CD14-positive monocyte (primary cell): ENCODE data around the gene CDT1. TPM values are rescaled to one million over a fixed set of nuclear protein-coding genes. Genes with fewer than 3 reads are reported as not detected.

Experiments used
- DNase-seq, 3 donors: peaks; one replicate each; pipeline ENCODE4 v3.0.0-alpha.2; 2011 to 2022
- H2AFZ ChIP-seq: 2 replicates; pipeline ENCODE4 v1.6.0; 2012; ENCODE audit warnings: mild to moderate bottlenecking, low read depth, low read length, inconsistent platforms; ENCODE audit not compliant: insufficient read depth, poor library complexity, severe bottlenecking
- H3K27ac ChIP-seq, 2 donors: 1 replicate in 1 of 2; 2 replicates in 1 of 2; pipeline ENCODE4 v1.5.1; 2012 to 2013; ENCODE audit warnings: low read length in 2 of 2, control low read depth in 1 of 2, inconsistent platforms in 1 of 2, low read depth in 1 of 2, mild to moderate bottlenecking in 1 of 2
- H3K27me3 ChIP-seq, 2 donors: one replicate each; pipeline versions ENCODE4 v1.6.0 to v1.6.1; 2011 to 2013; ENCODE audit warnings: low read length in 2 of 2; ENCODE audit not compliant: control insufficient read depth in 2 of 2, insufficient read depth in 2 of 2
- H3K36me3 ChIP-seq, 2 donors: replicated peaks in 1 of 2; 1 replicate in 1 of 2; 2 replicates in 1 of 2; pipeline versions ENCODE4 v1.5.1 to v1.6.1; 2012 to 2013; ENCODE audit warnings: low read length in 2 of 2, control low read depth in 1 of 2, inconsistent platforms in 1 of 2, mild to moderate bottlenecking in 1 of 2; ENCODE audit not compliant: insufficient read depth in 2 of 2, control insufficient read depth in 1 of 2
- H3K4me1 ChIP-seq, 2 donors: 1 replicate in 1 of 2; 2 replicates in 1 of 2; pipeline versions ENCODE4 v1.5.1 to v1.6.1; 2012 to 2013; ENCODE audit warnings: low read length in 2 of 2, control low read depth in 1 of 2, inconsistent platforms in 1 of 2, mild to moderate bottlenecking in 1 of 2, moderate library complexity in 1 of 2; ENCODE audit not compliant: insufficient read depth in 2 of 2, control insufficient read depth in 1 of 2
- H3K4me2 ChIP-seq: replicated peaks from 2 replicates; pipeline ENCODE3; 2012; ENCODE audit warnings: low read length, moderate library complexity, mild to moderate bottlenecking; ENCODE audit not compliant: poor library complexity, severe bottlenecking; ENCODE audit errors: extremely low read depth
- H3K4me3 ChIP-seq, 3 experiments: fragments of 200-600 bp in 1 of 3; sonication (generic) in 1 of 3; replicated peaks in 1 of 3; 1 replicate in 2 of 3; 2 replicates in 1 of 3; pipeline ENCODE4 v1.5.1; 2011 to 2013; ENCODE audit warnings: low read length in 3 of 3, mild to moderate bottlenecking in 3 of 3, control low read depth in 2 of 3, low read depth in 2 of 3, inconsistent platforms in 1 of 3, moderate library complexity in 1 of 3
- H3K79me2 ChIP-seq: 2 replicates; pipeline ENCODE4 v1.6.0; 2012; ENCODE audit warnings: mild to moderate bottlenecking, control low read depth, inconsistent platforms, low read length, moderate library complexity; ENCODE audit not compliant: insufficient read depth
- H3K9ac ChIP-seq: 2 replicates; pipeline ENCODE4 v1.6.0; 2017; ENCODE audit warnings: low read length, mild to moderate bottlenecking; ENCODE audit not compliant: insufficient read depth, poor library complexity, severe bottlenecking
- H3K9me3 ChIP-seq, 2 donors: replicated peaks in 1 of 2; 1 replicate in 1 of 2; 2 replicates in 1 of 2; pipeline versions ENCODE4 v1.5.1 to v1.6.1; 2012 to 2013; ENCODE audit warnings: low read length in 2 of 2, control low read depth in 1 of 2; ENCODE audit not compliant: control insufficient read depth in 1 of 2, insufficient read depth in 1 of 2
- H4K20me1 ChIP-seq: 2 replicates; pipeline ENCODE4 v1.6.0; 2012; ENCODE audit warnings: mild to moderate bottlenecking, low read length, control low read depth, moderate library complexity; ENCODE audit not compliant: insufficient read depth
- H3K27ac Mint-ChIP-seq, 7 donors: one replicate each; pipeline ENCODE4 v1.8.0; 2020; ENCODE audit warnings: mild to moderate bottlenecking in 7 of 7, mixed read lengths in 7 of 7, moderate library complexity in 6 of 7, inconsistent platforms in 2 of 7
- H3K27me3 Mint-ChIP-seq, 3 donors: one replicate each; pipeline ENCODE4 v1.8.0; 2021 to 2022; ENCODE audit warnings: low read depth in 3 of 3, mild to moderate bottlenecking in 3 of 3, mixed read lengths in 3 of 3, moderate library complexity in 3 of 3, inconsistent platforms in 1 of 3
- H3K36me3 Mint-ChIP-seq, 2 donors: one replicate each; pipeline ENCODE4 v1.8.0; 2020; ENCODE audit warnings: mixed read lengths in 2 of 2, inconsistent platforms in 1 of 2, mild to moderate bottlenecking in 1 of 2
- H3K4me1 Mint-ChIP-seq: one replicate; pipeline ENCODE4 v1.8.0; 2020; ENCODE audit warnings: mild to moderate bottlenecking, mixed read lengths
- H3K4me3 Mint-ChIP-seq, 2 donors: one replicate each; pipeline ENCODE4 v1.8.0; 2020; ENCODE audit warnings: mild to moderate bottlenecking in 2 of 2, mixed read lengths in 2 of 2, moderate library complexity in 1 of 2
- H3K9me3 Mint-ChIP-seq, 7 donors: one replicate each; pipeline ENCODE4 v1.8.0; 2020 to 2022; ENCODE audit warnings: mixed read lengths in 7 of 7, mild to moderate bottlenecking in 6 of 7, moderate library complexity in 6 of 7, inconsistent platforms in 2 of 7
- WGBS: methylation state at CpG from one replicate; pipeline ENCODE4 v1.1.5; 2013; ENCODE audit warnings: missing lambda C conversion rate; ENCODE audit not compliant: insufficient coverage; 5-methylcytosine and 5-hydroxymethylcytosine counted together
- intact Hi-C, 2 donors: fragments of 100-400 bp; cut with micrococcal nuclease; formaldehyde crosslinking; loops; one replicate each; pipeline versions ENCODE4 v1.15.0 to v1.15.1; 2023
- polyA plus RNA-seq, 3 donors: library from polyadenylated mRNA; depleted of rRNA in 1 of 3; unstranded in 2 of 3; stranded (reverse) in 1 of 3; fragments of 300-500 nt in 2 of 3; fragments of >200 nt in 1 of 3; fragmentation: Illumina TruSeq in 2 of 3; gene quantifications; 1 replicate in 2 of 3; 2 replicates in 1 of 3; pipeline ENCODE4 v1.2.3, GENCODE V29; 2012 to 2021
- TF ChIP-seq, protein P1 (sequence below): fragments of 200-600 bp; IDR thresholded peaks from one replicate; pipeline ENCODE4 v1.8.0; 2022; ENCODE audit warnings: antibody characterized with exemption, mild to moderate bottlenecking

Gene CDT1
- polyA plus RNA-seq, 3 donors = 0.07 to 0.24 (median 0.16) TPM

DNA sequence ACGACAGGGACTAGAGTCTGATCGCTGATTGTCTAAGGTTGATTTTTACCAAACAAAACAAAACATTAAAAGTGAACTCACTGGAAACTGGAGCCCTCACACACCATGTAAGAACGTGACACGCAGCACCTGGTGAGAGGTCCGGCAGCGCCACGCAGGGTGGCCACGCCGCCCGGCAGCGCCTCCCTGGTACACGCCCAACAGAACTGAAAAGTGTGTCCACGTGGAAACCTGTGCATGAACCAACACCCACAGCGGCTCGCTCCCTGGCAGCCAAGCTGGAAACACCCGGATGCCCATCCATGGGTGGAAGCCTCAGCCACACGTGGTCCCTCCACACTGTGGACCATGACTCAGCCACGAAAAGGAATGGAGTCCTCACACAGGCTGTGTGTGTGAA lies 44.1 kb downstream of the CDT1 start:
- Histone ChIP-seq H4K20me1 (peaks cover 80% of the 10 kb centered on the region), H2AFZ (no peak overlapping the region), H3K27ac (no peak overlapping the region), H3K36me3 (peaks cover 33% of the 10 kb centered on the region in 2 donors), H3K9me3 (no peaks in the 10 kb centered on the region), H3K4me2 (no peak overlapping the region), H3K27me3 (no peaks in the 10 kb centered on the region), H3K9ac (no peak overlapping the region), H3K79me2 (peaks cover 11% of the 10 kb centered on the region), H3K4me1 (peaks cover under 1% of the 10 kb centered on the region in 2 donors), H3K4me3 (no peak overlapping the region)
- Mint-ChIP-seq H3K27me3 (peaks cover 0 to 2% (median 0%) of the 10 kb centered on the region in 3 donors), H3K4me3 (no peak overlapping the region), H3K36me3 (peaks cover 41 to 67% of the 10 kb centered on the region in 2 donors), H3K27ac (no peak overlapping the region), H3K9me3 (no peaks in the 10 kb centered on the region), H3K4me1 (peaks cover 7% of the 10 kb centered on the region)
- TF ChIP-seq, protein P1, sequence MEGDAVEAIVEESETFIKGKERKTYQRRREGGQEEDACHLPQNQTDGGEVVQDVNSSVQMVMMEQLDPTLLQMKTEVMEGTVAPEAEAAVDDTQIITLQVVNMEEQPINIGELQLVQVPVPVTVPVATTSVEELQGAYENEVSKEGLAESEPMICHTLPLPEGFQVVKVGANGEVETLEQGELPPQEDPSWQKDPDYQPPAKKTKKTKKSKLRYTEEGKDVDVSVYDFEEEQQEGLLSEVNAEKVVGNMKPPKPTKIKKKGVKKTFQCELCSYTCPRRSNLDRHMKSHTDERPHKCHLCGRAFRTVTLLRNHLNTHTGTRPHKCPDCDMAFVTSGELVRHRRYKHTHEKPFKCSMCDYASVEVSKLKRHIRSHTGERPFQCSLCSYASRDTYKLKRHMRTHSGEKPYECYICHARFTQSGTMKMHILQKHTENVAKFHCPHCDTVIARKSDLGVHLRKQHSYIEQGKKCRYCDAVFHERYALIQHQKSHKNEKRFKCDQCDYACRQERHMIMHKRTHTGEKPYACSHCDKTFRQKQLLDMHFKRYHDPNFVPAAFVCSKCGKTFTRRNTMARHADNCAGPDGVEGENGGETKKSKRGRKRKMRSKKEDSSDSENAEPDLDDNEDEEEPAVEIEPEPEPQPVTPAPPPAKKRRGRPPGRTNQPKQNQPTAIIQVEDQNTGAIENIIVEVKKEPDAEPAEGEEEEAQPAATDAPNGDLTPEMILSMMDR = no peak
- intact Hi-C loops = no loop called here
- 98% methylated on average over 17 of the region's 18 CpGs for WGBS
- DNase-seq = no peak

DNA sequence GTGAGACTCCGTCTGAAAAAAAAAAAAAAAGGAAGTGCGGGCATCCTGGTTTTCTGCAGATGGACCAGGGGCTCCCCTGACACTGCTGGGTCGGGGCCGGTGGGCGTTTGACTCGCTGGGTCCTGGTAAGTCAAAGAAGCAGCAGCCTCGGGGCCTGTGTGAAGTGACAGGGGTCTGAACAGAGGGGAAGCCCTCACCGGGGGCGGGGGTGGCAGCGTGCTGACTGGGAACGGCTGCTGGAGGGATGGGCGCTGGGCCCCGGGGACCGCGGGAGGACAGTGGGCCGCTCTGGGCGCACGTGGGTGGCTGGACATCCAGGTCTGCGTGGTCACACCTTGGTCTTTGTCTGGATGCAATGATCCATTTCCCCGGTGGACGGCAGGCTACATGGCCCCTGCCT lies 45.0 kb downstream of the CDT1 start:
- no peaks in the 10 kb centered on the region for H3K9me3 ChIP-seq
- TF ChIP-seq, protein P1 = no peak
- peaks cover 24 to 26% of the 10 kb centered on the region in 2 donors for H3K36me3 ChIP-seq
- peaks cover 80% of the 10 kb centered on the region for H4K20me1 ChIP-seq
- no peak overlapping the region for H3K4me3 ChIP-seq
- Mint-ChIP-seq H3K27me3 (peaks cover 0 to 2% (median 0%) of the 10 kb centered on the region in 3 donors), H3K4me1 (peaks cover 15% of the 10 kb centered on the region), H3K36me3 (peaks cover 34 to 58% of the 10 kb centered on the region in 2 donors), H3K4me3 (no peak overlapping the region), H3K27ac (no peak overlapping the region), H3K9me3 (no peaks in the 10 kb centered on the region)
- no peak for DNase-seq
- no peak overlapping the region for H3K4me2 ChIP-seq
- 92% methylated on average over 20 of the region's 21 CpGs for WGBS
- no peak overlapping the region for H3K9ac ChIP-seq
- peaks cover 9 to 10% of the 10 kb centered on the region in 2 donors for H3K4me1 ChIP-seq
- peaks cover 17% of the 10 kb centered on the region for H3K79me2 ChIP-seq
- intact Hi-C loops = no loop called here
- no peaks in the 10 kb centered on the region for H3K27me3 ChIP-seq
- no peak overlapping the region for H2AFZ ChIP-seq
- no peak overlapping the region for H3K27ac ChIP-seq
